Activated T-cell treated with anti-CD3 and anti-CD28 coated beads, Interleukin-2, amount 50 U/mL, for 48 hours (primary cell): ENCODE results near the gene STRA8.

ENCODE experiments used
- DNase-seq, 2 experiments: peaks; one replicate each; pipeline ENCODE4 v3.0.0-alpha.2; 2020

Gene STRA8, protein sequence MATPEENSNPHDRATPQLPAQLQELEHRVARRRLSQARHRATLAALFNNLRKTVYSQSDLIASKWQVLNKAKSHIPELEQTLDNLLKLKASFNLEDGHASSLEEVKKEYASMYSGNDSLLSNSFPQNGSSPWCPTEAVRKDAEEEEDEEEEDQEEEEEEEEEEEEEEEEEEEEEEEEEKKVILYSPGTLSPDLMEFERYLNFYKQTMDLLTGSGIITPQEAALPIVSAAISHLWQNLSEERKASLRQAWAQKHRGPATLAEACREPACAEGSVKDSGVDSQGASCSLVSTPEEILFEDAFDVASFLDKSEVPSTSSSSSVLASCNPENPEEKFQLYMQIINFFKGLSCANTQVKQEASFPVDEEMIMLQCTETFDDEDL

GRCh38 chr7:135233570-135233969 lies at the start of gene STRA8:
TSS of gene STRA8 (plus strand) at chr7:135233838. CDS start at chr7:135240525, 6,687 bp downstream.
- DNase-seq: no peak

- peak in 1 of 2 experiments; percentile 13 for DNase-seq
Observed at GRCh38 chr7:135184254-135184841, 49.3 kb upstream of the STRA8 start.

DNA sequence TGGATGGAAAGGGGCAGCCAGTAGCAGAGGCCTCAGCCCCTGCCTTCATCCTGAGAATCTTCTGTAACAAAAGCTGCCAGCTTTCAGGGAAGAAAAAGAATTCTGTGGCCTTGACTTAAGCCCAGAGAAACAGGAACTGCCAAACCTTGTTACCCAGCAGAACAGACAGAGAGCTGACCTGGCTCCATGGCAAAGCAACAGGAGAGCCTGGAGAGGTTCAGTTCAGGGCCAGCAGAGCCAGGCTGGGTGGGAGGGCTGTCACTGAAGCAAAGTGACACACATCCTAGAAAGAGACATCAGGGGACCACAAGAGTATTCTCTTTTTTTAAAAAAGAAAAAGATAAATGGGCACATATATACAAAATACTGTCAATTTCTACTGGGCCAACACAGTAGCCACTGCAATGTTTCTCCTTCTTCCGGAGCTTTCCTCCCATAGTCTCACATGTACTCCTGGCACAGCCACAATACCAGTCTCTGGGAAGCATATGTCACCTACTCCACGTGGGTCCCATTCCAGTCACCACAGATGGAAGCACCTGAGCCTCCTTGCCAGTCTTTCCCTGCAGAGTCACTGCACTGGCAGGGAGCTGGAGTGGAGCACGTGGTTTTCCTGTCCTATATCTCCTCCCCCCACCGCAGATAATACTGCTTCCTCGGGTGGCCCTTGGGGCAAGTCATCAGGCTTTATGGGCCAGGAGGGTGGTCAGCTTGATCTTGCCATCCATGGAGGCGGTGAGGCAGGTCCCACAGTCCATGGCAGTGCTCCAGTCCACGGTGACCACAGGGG lies 48.0 kb upstream of the STRA8 start:
- DNase-seq: peak in 1 of 2 experiments; percentile 6

DNA sequence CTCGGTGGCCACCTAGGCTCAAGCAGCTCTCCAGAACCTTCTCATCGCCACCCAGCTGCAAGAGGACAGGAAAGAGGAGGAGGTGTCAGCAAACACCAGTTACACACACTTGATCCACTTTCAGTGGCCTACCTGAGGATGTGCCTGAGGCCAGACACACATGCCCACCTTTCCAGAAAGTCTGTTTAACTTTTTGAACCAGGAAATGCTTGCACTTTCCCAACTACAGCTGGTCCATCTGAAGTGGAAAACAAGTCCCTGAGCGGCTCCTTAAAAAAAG lies 47.4 kb upstream of the STRA8 start:
- DNase-seq: peak in 1 of 2 experiments; percentile 14

GRCh38 chr7:135186841-135187253 lies 46.8 kb upstream of the STRA8 start:
- peak; percentile 28 to 45 for DNase-seq

DNA sequence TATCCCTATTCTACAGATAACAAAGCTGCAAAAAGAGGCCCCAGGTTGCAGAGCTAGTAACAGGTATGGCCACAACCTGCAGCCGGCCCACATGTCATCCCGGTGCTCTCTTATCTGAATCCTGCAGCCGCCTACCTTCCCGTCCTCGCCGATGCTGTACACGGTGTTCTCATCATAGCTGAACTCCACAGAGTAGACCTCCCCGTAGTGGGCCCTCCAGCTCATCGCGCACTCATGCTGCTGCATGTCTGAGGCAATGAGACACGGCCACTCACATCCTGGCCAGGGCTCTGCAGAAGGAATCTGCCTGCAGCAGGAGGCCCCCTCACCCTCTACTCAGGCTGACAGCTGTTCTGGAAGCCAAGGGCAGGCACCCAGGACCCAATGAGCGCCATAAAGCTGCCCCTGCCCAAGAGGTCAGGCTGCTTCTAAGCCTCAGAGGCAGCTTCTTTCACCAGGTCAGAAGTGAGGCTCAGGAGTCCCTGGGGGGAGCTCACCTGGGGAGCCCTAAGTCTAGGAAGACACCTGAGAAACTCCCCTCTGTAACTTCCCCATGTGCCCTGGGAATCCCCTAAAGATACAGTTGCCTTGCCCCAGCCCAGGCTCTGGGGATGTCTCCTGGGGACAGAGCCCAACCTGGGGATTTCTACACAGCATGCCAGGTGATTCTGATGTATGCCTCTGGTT lies 45.2 kb upstream of the STRA8 start:
- no peak for DNase-seq

DNA sequence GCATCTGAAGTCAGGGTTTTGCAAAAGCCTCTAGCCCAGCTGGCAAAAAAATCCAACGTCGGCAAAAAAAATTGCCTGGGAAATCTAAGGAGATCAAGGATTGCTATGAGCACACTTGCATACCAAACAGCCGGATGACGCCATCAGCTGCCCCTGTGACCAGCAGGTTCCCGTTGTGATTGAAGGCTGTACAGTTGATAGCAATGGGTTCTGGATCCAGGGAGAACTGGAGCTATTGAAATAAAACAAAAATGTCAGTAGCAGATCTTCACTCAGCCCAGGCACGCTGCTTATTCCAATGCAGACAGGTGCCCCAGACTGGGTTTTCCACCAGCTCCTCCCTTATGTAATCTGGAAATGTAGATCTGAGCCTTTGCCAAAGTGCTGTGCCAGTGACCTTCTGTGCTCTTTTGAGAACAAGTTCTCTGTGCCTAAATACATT lies 44.4 kb upstream of the STRA8 start:
- no peak for DNase-seq

GRCh38 chr7:135189961-135190360 lies 43.7 kb upstream of the STRA8 start:
- DNase-seq: no peak

- no peak for DNase-seq
Observed at GRCh38 chr7:135190703-135191102, 42.9 kb upstream of the STRA8 start.

DNA sequence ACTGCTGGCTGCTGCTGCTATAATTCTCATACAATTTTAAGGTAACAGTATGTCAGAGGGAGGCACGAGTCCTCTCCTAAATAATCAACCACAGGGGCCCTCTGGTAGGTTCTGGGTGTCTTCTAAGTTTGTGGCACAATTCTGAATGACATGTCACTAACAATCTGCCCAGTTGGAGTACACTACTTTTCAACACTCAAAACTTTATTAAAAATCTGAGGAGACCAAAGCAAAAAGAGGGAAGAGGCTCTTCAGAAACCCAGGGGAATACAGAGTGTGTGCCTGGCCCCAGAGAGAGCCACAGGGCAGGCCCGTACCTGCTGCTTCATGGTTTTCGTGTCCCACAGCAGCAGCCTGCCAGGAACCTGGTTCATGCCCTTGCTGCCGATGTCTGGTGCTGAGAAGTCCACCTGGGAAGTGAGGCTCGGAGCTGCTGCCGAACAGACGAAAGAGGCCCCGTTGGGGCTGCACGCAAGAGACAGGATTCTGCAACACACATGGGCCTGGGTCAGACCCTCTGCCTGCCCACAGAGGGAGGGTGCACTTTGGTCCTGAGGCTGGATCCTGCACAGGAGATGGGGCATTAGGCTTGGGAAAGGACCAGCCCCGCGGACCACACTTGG lies 40.6 kb upstream of the STRA8 start:
- DNase-seq: no peak

GRCh38 chr7:135193615-135194081 lies 40.0 kb upstream of the STRA8 start:
- no peak for DNase-seq

DNA sequence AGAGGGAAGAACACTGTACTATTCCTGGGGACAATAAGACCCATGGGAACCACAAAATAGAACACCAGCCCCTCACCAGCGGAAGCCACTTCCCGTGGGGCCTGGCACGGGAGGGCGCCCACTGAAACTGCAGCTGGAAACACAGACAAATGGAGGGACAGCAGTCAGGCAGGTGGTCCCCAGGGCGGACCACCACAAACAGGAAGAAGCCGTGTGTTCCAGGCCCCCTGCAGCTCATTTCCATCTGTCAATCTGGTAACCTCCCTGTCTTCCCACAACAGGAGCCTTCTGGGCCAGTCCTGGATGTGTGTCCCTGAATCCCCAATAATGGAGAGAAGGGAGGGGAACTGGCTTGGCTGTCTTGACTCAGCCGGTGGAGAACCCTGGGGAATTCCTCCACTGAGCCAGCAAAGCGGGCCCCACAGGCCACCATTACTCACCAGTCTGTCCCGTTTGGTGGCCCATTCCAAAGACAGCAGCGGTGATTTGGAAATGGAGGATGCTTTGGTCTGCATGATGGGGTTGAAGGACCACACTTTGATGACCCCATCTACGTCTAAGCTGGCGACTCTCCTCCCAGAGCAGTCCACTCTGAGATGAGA lies 39.0 kb upstream of the STRA8 start:
- peak in 1 of 2 experiments; percentile 11 for DNase-seq

DNA sequence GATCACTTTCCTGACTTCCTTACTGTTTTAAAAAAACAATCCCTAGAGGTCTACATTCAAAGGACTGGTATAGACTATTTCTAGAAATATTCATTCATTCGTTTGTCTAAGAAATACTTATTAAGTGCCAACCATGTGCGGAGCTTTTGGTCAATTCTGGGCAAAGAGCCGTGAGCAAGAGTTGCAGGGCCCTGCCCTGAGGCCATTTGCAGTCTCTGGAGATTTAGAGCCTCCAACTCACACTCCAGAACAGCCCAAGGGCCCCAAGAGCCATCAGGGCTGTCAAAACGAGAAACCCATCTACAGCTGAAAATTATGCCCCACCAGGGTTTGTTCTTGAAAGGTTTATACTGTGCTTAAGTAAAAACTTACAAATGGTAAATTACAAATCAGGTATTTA lies 38.5 kb upstream of the STRA8 start:
- DNase-seq: peak in 1 of 2 experiments; percentile 11

DNA sequence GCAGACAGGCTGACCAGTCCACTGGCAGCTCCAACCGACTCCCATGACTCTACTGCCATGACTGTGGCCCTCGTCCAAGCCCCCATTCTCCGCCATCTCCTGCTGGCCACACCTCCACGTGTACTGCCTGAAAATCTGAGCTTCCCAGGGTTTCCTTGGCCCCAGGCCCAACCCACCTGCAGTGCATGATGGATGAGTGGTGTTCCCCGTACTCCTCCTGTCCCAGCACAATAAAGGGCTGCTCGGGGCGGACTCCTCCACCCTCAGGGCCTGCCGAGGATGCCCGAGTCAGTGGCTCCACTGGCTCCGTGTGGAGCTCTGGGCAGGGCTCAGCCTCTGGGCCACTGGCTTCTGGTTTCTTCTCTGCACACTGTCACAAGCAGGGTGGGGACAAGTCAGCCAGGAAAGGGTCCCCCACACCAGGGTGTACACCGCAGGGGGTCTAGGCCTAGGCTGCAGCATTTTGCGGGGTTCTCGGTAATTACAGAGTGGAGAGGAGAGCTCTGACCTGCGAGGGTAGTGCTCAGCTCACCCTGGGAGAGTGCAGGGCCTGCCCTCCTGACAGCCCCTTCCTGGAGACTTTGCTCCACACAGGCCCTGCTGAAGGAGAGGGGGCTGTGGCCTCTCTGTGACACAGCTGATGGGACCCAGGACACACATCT lies 37.5 kb upstream of the STRA8 start:
- DNase-seq: no peak

GRCh38 chr7:135197343-135197742 lies 36.3 kb upstream of the STRA8 start:
- peak in 1 of 2 experiments; percentile 11 for DNase-seq

- peak in 1 of 2 experiments; percentile 14 for DNase-seq
Observed at GRCh38 chr7:135197906-135198655, 35.6 kb upstream of the STRA8 start.

- DNase-seq: peak in 1 of 2 experiments; percentile 1
Observed at GRCh38 chr7:135199439-135199838, 34.2 kb upstream of the STRA8 start.

DNA sequence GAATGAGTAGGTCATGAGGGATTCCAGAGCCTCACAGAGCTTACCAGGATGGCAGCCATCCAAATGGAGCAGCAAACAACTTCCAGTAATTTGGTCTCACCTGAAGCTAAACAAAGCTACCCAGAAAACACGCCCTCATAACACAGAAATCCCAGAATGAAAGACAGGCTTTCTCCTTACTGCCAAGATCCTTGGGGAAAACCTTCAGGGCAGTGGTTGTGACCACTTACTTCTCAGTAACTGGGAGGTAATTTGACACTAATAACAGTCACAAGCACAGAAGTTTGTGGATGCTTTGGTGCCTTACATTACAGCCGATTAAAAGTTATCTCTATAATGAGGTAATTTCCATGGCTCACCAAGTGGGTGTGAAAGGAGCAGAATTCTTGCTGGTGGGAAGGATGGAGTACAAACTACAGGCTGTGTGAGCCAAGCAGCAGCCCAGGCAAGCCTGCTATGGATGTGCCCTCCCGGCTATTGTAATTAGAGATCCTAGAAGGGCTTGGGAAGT lies 32.8 kb upstream of the STRA8 start:
- DNase-seq: no peak

DNA sequence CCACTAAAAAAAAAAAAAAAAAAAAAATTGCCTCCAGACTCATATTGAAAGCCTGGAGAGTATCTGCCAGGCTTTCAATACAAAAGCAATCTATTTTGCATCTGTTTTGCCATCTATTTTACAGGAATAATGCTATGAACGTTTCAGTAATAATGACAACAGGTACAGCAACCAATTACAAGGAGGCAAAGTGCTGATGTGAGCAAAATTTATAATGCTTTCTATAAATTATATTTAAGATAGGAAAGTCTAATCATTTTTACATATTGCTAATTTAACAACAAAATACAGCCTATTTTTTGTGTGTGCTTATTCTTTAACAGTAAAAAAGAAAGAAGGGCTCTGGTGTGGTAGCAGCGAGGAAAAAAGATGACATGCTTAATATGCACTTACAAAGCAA lies 32.3 kb upstream of the STRA8 start:
- no peak for DNase-seq

DNA sequence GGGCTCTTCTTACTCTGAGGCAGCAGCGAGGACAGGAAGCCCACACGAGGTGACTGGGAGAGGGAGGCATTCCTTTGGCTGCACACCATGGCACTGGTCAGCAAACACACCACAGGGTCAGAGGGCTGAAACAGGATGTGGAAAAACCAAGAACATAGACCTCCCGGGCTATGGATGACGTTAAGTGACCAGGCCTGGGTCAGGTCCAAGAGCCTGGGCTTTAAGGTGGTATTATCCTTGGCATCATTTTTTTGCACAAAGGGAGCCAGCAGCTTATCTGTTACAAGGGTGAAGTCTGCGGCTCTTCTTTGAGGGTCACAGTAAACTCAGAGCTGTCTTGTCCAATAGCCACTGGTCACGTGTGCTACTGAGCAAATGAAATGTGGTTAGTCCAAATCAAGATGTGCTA lies 29.3 kb upstream of the STRA8 start:
- no peak for DNase-seq

- DNase-seq: no peak
Observed at GRCh38 chr7:135204876-135205275, 28.8 kb upstream of the STRA8 start.
